Right lobe of liver (tissue), 4 donors: Measurements from ENCODE around the gene ERGIC1.

Experiments
- POLR2A ChIP-seq: fragments of 450-650 bp; IDR thresholded peaks from one replicate; pipeline ENCODE4 v1.6.1; 2017; ENCODE audit warnings: antibody characterized with exemption, mild to moderate bottlenecking
- TF ChIP-seq, protein P1 (sequence below), 4 donors: fragments of 200-600 bp in 3 of 4; fragments of 450-650 bp in 1 of 4; IDR thresholded peaks; one replicate each; pipeline versions ENCODE4 v1.5.1 to v1.8.0; 2016 to 2022; ENCODE audit warnings: antibody characterized with exemption in 4 of 4, mild to moderate bottlenecking in 2 of 4
- donor health status: DM: no; HTN: no; CAD: no.
- donor health status: DM: no; HTN: no; CAD: no.
- donor health status: DM: no; HTN: yes; CAD: no.

DNA sequence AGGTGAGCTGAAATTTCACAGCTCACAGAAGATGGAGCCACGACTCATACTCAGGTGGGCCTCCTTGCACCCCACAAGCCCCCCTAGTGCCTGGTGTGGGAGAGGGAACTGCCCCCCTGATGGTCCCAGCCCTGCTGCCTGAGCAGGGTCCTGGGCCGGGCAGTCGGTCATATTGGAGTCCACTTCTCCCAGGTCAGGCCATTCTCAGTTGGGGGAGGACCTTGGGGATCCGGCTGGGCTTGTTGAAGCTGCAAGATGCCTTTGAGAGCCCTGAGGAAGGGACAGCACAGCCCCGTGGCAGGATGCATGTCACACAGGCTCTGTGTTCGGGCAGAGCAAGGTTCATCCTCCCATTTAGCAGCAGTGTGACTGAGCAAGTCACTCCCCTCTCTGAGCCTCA lies 56.6 kb downstream of the ERGIC1 start:
- TF ChIP-seq, protein P1, sequence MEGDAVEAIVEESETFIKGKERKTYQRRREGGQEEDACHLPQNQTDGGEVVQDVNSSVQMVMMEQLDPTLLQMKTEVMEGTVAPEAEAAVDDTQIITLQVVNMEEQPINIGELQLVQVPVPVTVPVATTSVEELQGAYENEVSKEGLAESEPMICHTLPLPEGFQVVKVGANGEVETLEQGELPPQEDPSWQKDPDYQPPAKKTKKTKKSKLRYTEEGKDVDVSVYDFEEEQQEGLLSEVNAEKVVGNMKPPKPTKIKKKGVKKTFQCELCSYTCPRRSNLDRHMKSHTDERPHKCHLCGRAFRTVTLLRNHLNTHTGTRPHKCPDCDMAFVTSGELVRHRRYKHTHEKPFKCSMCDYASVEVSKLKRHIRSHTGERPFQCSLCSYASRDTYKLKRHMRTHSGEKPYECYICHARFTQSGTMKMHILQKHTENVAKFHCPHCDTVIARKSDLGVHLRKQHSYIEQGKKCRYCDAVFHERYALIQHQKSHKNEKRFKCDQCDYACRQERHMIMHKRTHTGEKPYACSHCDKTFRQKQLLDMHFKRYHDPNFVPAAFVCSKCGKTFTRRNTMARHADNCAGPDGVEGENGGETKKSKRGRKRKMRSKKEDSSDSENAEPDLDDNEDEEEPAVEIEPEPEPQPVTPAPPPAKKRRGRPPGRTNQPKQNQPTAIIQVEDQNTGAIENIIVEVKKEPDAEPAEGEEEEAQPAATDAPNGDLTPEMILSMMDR (IDR thresholded peaks at IDR 0.05) = no peak
- no peak for TF ChIP-seq POLR2A
